A673 (cell line): Measurements from ENCODE around the gene AXDND1.

Source experiments
- EZH2 ChIP-seq: fragments of 200-600 bp; sonication (generic); IDR thresholded peaks from 2 replicates; pipeline ENCODE4 v1.6.1; 2017; ENCODE audit warnings: borderline replicate concordance, low read depth, mild to moderate bottlenecking, mixed read lengths, antibody characterized with exemption, low read length; ENCODE audit not compliant: poor library complexity, severe bottlenecking
- TF ChIP-seq, protein P1 (sequence below): fragments of 300-800, 200-600 bp; sonication (generic); conservative IDR thresholded peaks from 2 replicates; pipeline ENCODE4 v1.5.1; 2017; ENCODE audit warnings: low read depth, mild to moderate bottlenecking, antibody characterized with exemption, low read length, moderate library complexity, mixed read lengths

- TF ChIP-seq, protein P1, sequence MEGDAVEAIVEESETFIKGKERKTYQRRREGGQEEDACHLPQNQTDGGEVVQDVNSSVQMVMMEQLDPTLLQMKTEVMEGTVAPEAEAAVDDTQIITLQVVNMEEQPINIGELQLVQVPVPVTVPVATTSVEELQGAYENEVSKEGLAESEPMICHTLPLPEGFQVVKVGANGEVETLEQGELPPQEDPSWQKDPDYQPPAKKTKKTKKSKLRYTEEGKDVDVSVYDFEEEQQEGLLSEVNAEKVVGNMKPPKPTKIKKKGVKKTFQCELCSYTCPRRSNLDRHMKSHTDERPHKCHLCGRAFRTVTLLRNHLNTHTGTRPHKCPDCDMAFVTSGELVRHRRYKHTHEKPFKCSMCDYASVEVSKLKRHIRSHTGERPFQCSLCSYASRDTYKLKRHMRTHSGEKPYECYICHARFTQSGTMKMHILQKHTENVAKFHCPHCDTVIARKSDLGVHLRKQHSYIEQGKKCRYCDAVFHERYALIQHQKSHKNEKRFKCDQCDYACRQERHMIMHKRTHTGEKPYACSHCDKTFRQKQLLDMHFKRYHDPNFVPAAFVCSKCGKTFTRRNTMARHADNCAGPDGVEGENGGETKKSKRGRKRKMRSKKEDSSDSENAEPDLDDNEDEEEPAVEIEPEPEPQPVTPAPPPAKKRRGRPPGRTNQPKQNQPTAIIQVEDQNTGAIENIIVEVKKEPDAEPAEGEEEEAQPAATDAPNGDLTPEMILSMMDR = no peak
- no peak for TF ChIP-seq EZH2
These were observed 75.7 kb downstream of the AXDND1 start for GRCh38 chr1:179441501-179441900.
